Central memory CD8-positive, alpha-beta T cell (primary cell): Measurements from ENCODE around the gene CCDC27.

Experiments
- ATAC-seq: fragments of 150-1000 bp; cut with Tn5 transposase; replicated peaks from 2 replicates; pipeline ENCODE4 v1.10.0; 2022; ENCODE audit warnings: mild to moderate bottlenecking, moderate FRiP score, moderate number of reproducible peaks; ENCODE audit not compliant: poor library complexity, severe bottlenecking; ENCODE audit errors: extremely low read depth
- DNase-seq, 2 donors: peaks; one replicate each; pipeline ENCODE4 v3.0.0; 2021; ENCODE audit warnings: low spot score in 2 of 2
- H3K27ac Mint-ChIP-seq: one replicate; pipeline ENCODE4 v1.8.0; 2022; ENCODE audit warnings: low read depth, mild to moderate bottlenecking, moderate library complexity, mixed read lengths
- H3K27me3 Mint-ChIP-seq: one replicate; pipeline ENCODE4 v1.8.0; 2022; ENCODE audit warnings: mixed read lengths
- H3K36me3 Mint-ChIP-seq: one replicate; pipeline ENCODE4 v1.8.0; 2022; ENCODE audit warnings: mild to moderate bottlenecking, moderate library complexity, mixed read lengths; ENCODE audit not compliant: insufficient read depth
- H3K4me1 Mint-ChIP-seq: one replicate; pipeline ENCODE4 v1.8.0; 2022; ENCODE audit warnings: mixed read lengths
- H3K4me3 Mint-ChIP-seq: one replicate; pipeline ENCODE4 v1.8.0; 2022; ENCODE audit warnings: mild to moderate bottlenecking, moderate library complexity, mixed read lengths
- H3K9me3 Mint-ChIP-seq: one replicate; pipeline ENCODE4 v1.8.0; 2022; ENCODE audit warnings: mixed read lengths

CCDC27 gene

GRCh38 chr1:3752400-3752945 is at the start of gene CCDC27:
TSS of gene CCDC27 (plus strand) at chr1:3752450. CDS start at chr1:3752482, 32 bp downstream.
- H3K36me3 Mint-ChIP-seq, result peaks cover 2% of the 10 kb centered on the region
- H3K27me3 Mint-ChIP-seq, result peaks cover 23% of the 10 kb centered on the region
- H3K27ac Mint-ChIP-seq, result no peak within 1 kb of the TSS
- H3K9me3 Mint-ChIP-seq, result no peaks in the 10 kb centered on the region
- H3K4me3 Mint-ChIP-seq, result no peak within 1 kb of the TSS
- H3K4me1 Mint-ChIP-seq, result peaks cover 9% of the 10 kb centered on the region
- DNase-seq (no peak), ATAC-seq (no peak)

- H3K4me3 Mint-ChIP-seq, result no peak overlapping the region
Observed at GRCh38 chr1:3702528-3702927, 49.7 kb upstream of the CCDC27 start.

GRCh38 chr1:3702990-3703728 is 49.1 kb upstream of the CCDC27 start:
- no peaks in the 10 kb centered on the region for H3K9me3 Mint-ChIP-seq
- H3K4me1 Mint-ChIP-seq, result peaks cover 5% of the 10 kb centered on the region
- no peak overlapping the region for H3K4me3 Mint-ChIP-seq
- peaks cover 2% of the 10 kb centered on the region for H3K36me3 Mint-ChIP-seq
- peaks cover 18% of the 10 kb centered on the region for H3K27me3 Mint-ChIP-seq
- ATAC-seq, result no peak
- no peak for DNase-seq
- no peak overlapping the region for H3K27ac Mint-ChIP-seq

More at GRCh38 chr1:3702528-3702927, 49.7 kb upstream of the CCDC27 start:
- Mint-ChIP-seq H3K4me1 (peaks cover 5% of the 10 kb centered on the region), H3K9me3 (no peaks in the 10 kb centered on the region), H3K27me3 (peaks cover 24% of the 10 kb centered on the region), H3K36me3 (peaks cover 2% of the 10 kb centered on the region), H3K27ac (no peak overlapping the region)
- no peak for DNase-seq
- no peak for ATAC-seq

GRCh38 chr1:3703786-3704371 is 48.4 kb upstream of the CCDC27 start:
- peaks cover 11% of the 10 kb centered on the region for H3K27me3 Mint-ChIP-seq
- ATAC-seq, result no peak
- H3K4me3 Mint-ChIP-seq, result peak overlapping the region; percentile 14
- H3K9me3 Mint-ChIP-seq, result no peaks in the 10 kb centered on the region
- peaks cover 2% of the 10 kb centered on the region for H3K36me3 Mint-ChIP-seq
- DNase-seq, result no peak
- H3K4me1 Mint-ChIP-seq, result peaks cover 5% of the 10 kb centered on the region
- no peak overlapping the region for H3K27ac Mint-ChIP-seq

- Mint-ChIP-seq H3K4me1 (peaks cover 5% of the 10 kb centered on the region), H3K4me3 (no peak overlapping the region), H3K27me3 (peaks cover 2% of the 10 kb centered on the region), H3K9me3 (no peaks in the 10 kb centered on the region), H3K27ac (no peak overlapping the region), H3K36me3 (peaks cover 2% of the 10 kb centered on the region)
- DNase-seq (no peak), ATAC-seq (no peak)
Observed at GRCh38 chr1:3705341-3705950, 46.8 kb upstream of the CCDC27 start.

- Mint-ChIP-seq H3K4me1 (peaks cover 5% of the 10 kb centered on the region), H3K4me3 (no peak overlapping the region), H3K36me3 (no peaks in the 10 kb centered on the region), H3K27ac (no peak overlapping the region), H3K27me3 (peaks cover 15% of the 10 kb centered on the region), H3K9me3 (no peaks in the 10 kb centered on the region)
- DNase-seq (no peak), ATAC-seq (no peak)
Observed at GRCh38 chr1:3706651-3707297, 45.5 kb upstream of the CCDC27 start.

GRCh38 chr1:3707298-3707938 is 44.8 kb upstream of the CCDC27 start:
- no peak for DNase-seq
- no peak overlapping the region for H3K27ac Mint-ChIP-seq
- H3K4me1 Mint-ChIP-seq, result peaks cover 5% of the 10 kb centered on the region
- no peak overlapping the region for H3K4me3 Mint-ChIP-seq
- H3K27me3 Mint-ChIP-seq, result peaks cover 22% of the 10 kb centered on the region
- H3K9me3 Mint-ChIP-seq, result no peaks in the 10 kb centered on the region
- H3K36me3 Mint-ChIP-seq, result no peaks in the 10 kb centered on the region
- ATAC-seq, result no peak

- Mint-ChIP-seq H3K27ac (no peak overlapping the region), H3K4me3 (no peak overlapping the region), H3K36me3 (no peaks in the 10 kb centered on the region), H3K4me1 (peaks cover 5% of the 10 kb centered on the region), H3K9me3 (no peaks in the 10 kb centered on the region), H3K27me3 (peaks cover 23% of the 10 kb centered on the region)
- no peak for DNase-seq
- ATAC-seq, result no peak
Observed at GRCh38 chr1:3707939-3708328, 44.3 kb upstream of the CCDC27 start.

GRCh38 chr1:3708791-3709190 is 43.5 kb upstream of the CCDC27 start:
- Mint-ChIP-seq H3K27ac (no peak overlapping the region), H3K9me3 (no peaks in the 10 kb centered on the region), H3K4me3 (no peak overlapping the region), H3K4me1 (peaks cover 5% of the 10 kb centered on the region), H3K27me3 (peaks cover 23% of the 10 kb centered on the region), H3K36me3 (no peaks in the 10 kb centered on the region)
- ATAC-seq, result no peak
- no peak for DNase-seq

- no peak overlapping the region for H3K27ac Mint-ChIP-seq
- peaks cover 23% of the 10 kb centered on the region for H3K27me3 Mint-ChIP-seq
- no peak overlapping the region for H3K4me3 Mint-ChIP-seq
- no peaks in the 10 kb centered on the region for H3K4me1 Mint-ChIP-seq
- H3K9me3 Mint-ChIP-seq, result no peaks in the 10 kb centered on the region
- DNase-seq (no peak), ATAC-seq (no peak)
- no peaks in the 10 kb centered on the region for H3K36me3 Mint-ChIP-seq
Observed at GRCh38 chr1:3710251-3710650, 42.0 kb upstream of the CCDC27 start.

GRCh38 chr1:3711381-3711779 is 40.9 kb upstream of the CCDC27 start:
- Mint-ChIP-seq H3K9me3 (no peaks in the 10 kb centered on the region), H3K27ac (no peak overlapping the region), H3K27me3 (peaks cover 23% of the 10 kb centered on the region), H3K36me3 (no peaks in the 10 kb centered on the region), H3K4me3 (no peak overlapping the region), H3K4me1 (no peaks in the 10 kb centered on the region)
- ATAC-seq (no peak), DNase-seq (no peak)

GRCh38 chr1:3711780-3712451 is 40.3 kb upstream of the CCDC27 start:
- ATAC-seq (no peak), DNase-seq (no peak)
- Mint-ChIP-seq H3K36me3 (no peaks in the 10 kb centered on the region), H3K4me1 (no peaks in the 10 kb centered on the region), H3K4me3 (no peak overlapping the region), H3K27ac (no peak overlapping the region), H3K27me3 (peaks cover 23% of the 10 kb centered on the region), H3K9me3 (no peaks in the 10 kb centered on the region)
